Peyer's patch (tissue), 4 donors: ENCODE results near the gene SPRED2.
"Not testable (repeated sequence)": the region's sequence is repeated elsewhere in the genome, so short reads cannot be mapped to it uniquely, and the experiment has no call there.

ENCODE experiments used
- POLR2A ChIP-seq, 2 donors: fragments of 450-650 bp; IDR thresholded peaks; one replicate each; pipeline ENCODE4 v1.5.1; 2017; ENCODE audit warnings: antibody characterized with exemption in 2 of 2, mild to moderate bottlenecking in 2 of 2, moderate library complexity in 2 of 2
- TF ChIP-seq, protein P1 (sequence below), 6 experiments: fragments of 450-650 bp in 4 of 6; fragments of 200-600 bp in 2 of 6; sonication (generic) in 1 of 6; IDR thresholded peaks; one replicate each; pipeline ENCODE4 v1.5.1; 2017 to 2019; ENCODE audit warnings: antibody characterized with exemption in 6 of 6, mild to moderate bottlenecking in 3 of 6, moderate library complexity in 1 of 6

DNA sequence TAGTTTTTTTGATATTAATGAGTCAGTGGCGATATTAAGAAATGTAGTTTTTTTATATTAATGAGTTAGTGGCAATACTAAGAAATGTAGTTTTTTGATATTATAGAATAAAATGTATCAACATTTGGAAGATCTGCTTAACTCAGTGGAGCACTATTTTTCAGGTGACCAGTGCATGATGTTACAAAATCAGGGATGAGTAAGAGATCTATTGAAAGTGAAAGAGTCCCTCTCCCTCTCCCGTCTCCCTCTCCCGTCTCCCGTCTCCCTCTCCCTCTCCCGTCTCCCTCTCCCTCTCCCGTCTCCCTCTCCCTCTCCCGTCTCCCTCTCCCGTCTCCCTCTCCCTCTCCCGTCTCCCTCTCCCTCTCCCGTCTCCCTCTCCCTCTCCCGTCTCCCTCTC lies 94.5 kb downstream of the SPRED2 start:
- TF ChIP-seq, protein P1, sequence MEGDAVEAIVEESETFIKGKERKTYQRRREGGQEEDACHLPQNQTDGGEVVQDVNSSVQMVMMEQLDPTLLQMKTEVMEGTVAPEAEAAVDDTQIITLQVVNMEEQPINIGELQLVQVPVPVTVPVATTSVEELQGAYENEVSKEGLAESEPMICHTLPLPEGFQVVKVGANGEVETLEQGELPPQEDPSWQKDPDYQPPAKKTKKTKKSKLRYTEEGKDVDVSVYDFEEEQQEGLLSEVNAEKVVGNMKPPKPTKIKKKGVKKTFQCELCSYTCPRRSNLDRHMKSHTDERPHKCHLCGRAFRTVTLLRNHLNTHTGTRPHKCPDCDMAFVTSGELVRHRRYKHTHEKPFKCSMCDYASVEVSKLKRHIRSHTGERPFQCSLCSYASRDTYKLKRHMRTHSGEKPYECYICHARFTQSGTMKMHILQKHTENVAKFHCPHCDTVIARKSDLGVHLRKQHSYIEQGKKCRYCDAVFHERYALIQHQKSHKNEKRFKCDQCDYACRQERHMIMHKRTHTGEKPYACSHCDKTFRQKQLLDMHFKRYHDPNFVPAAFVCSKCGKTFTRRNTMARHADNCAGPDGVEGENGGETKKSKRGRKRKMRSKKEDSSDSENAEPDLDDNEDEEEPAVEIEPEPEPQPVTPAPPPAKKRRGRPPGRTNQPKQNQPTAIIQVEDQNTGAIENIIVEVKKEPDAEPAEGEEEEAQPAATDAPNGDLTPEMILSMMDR (IDR thresholded peaks at IDR 0.05), result not testable (repeated sequence)
- not testable (repeated sequence) for TF ChIP-seq POLR2A (IDR thresholded peaks at IDR 0.05)
